Measurements from ENCODE around the gene ZNF211. TPM values are rescaled to one million over a fixed set of nuclear protein-coding genes. Genes with fewer than 3 reads are reported as not detected.

The ZNF211 gene
- total RNA-seq, 1 donor from 2014 or later, result 8.3 TPM

Other genes with a start within 250 kb of the ZNF211 start
- gene ZNF548, start 243.3 kb upstream of the ZNF211 start, total RNA-seq, result 11.3 and 12.1 TPM in 2 replicates
- gene ZNF17, start 222.0 kb upstream of the ZNF211 start, total RNA-seq, result 7.9 and 11.0 TPM in 2 replicates
- gene ZNF749, start 197.8 kb upstream of the ZNF211 start, total RNA-seq, result 21.5 and 22.0 TPM in 2 replicates
- not detected in 2 replicates for gene VN1R1, start 176.0 kb upstream of the ZNF211 start, total RNA-seq
- 1.5 and 2.4 TPM in 2 replicates for gene ZNF772, start 155.6 kb upstream of the ZNF211 start, total RNA-seq
- gene ZNF419, start 145.4 kb upstream of the ZNF211 start, total RNA-seq, result 3.7 and 5.1 TPM in 2 replicates
- gene ZNF773, start 133.2 kb upstream of the ZNF211 start, total RNA-seq, result 5.0 and 5.8 TPM in 2 replicates
- 3.6 and 4.2 TPM in 2 replicates for gene ZNF549, start 105.8 kb upstream of the ZNF211 start, total RNA-seq
- 7.2 and 7.5 TPM in 2 replicates for gene ZNF550, start 73.3 kb upstream of the ZNF211 start, total RNA-seq
- gene ZNF416, start 54.3 kb upstream of the ZNF211 start, total RNA-seq, result 3.2 and 3.7 TPM in 2 replicates
- gene ZIK1, start 49.0 kb upstream of the ZNF211 start, total RNA-seq, result 3.9 and 4.0 TPM in 2 replicates
- 5.4 and 7.3 TPM in 2 replicates for gene ZNF530, start 33.3 kb upstream of the ZNF211 start, total RNA-seq
- gene ZNF134, start 18.9 kb upstream of the ZNF211 start, total RNA-seq, result 8.4 and 9.4 TPM in 2 replicates
- gene ZSCAN4, start 35.8 kb downstream of the ZNF211 start, total RNA-seq, result not detected in 2 replicates
- 9.6 and 11.1 TPM in 2 replicates for gene ZNF551, start 48.8 kb downstream of the ZNF211 start, total RNA-seq
- 4.6 and 4.7 TPM in 2 replicates for gene ZNF154, start 76.0 kb downstream of the ZNF211 start, total RNA-seq
- gene ZNF671, start 94.5 kb downstream of the ZNF211 start, total RNA-seq, result 4.9 and 5.5 TPM in 2 replicates
- gene ZNF776, start 113.6 kb downstream of the ZNF211 start, total RNA-seq, result 6.8 and 6.9 TPM in 2 replicates
- 13.6 and 13.8 TPM in 2 replicates for gene ZNF586, start 136.5 kb downstream of the ZNF211 start, total RNA-seq
- gene ZNF552, start 181.7 kb downstream of the ZNF211 start, total RNA-seq, result 9.0 and 10.7 TPM in 2 replicates
- gene ZNF587B, start 197.1 kb downstream of the ZNF211 start, total RNA-seq, result 25.1 and 26.7 TPM in 2 replicates
- 29.4 and 29.6 TPM in 2 replicates for gene ZNF587, start 216.7 kb downstream of the ZNF211 start, total RNA-seq

Data from activated T-helper 1 cell treated with anti-CD3 and anti-CD28 coated beads, Interleukin-12 subunit alpha, Interleukin-12 subunit beta, Interleukin-2, Interleukin-4 antibody, amounts not matched to agents 30 ng/mL and 10 ng/mL and 1 ng/mL, durations not matched to agents 14 hours and 24 hours and 36 hours (primary cell).